ENCODE measurements around the gene BNC2.

DNA sequence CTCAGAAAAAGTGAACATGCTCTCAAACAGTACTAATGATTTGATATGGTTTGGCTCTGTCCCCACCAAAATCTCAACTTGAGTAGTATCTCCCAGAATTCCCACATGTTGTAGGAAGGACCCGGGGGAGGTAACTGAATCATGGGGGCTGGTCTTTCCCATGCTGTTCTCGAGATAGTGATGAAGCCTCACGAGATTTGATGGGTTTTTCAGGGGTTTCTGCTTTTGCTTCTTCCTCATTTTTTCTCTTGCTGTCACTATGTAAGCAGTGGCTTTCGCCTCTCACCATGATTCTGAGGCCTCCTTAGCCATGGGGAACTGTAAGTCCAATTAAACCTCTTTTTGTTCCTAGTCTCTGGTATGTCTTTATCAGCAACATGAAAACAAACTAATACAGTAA, 401.3 kb downstream of the BNC2 start:
- TF ChIP-seq GATA3 (IDR thresholded peaks at IDR 0.05; ENCODE audit: low read depth, low read length) (no peak), GATA2 (IDR thresholded peaks at IDR 0.05; ENCODE audit: low read depth, low read length) (no peak)
